K562 (cell line): ENCODE measurements around the gene ANO4. TPM values are rescaled to one million over a fixed set of nuclear protein-coding genes. Genes with fewer than 3 reads are reported as not detected.

ENCODE experiments used
- ATAC-seq: fragments of 200-7000 bp; cut with Tn5 transposase; 3 replicates; pipeline ENCODE4 v1.9.1; 2020; ENCODE audit warnings: moderate library complexity
- BruUV-seq: library from RNA; stranded (reverse); fragments of 400-500 nt; replicated peaks from 2 replicates; lab custom pipeline; 2021; lab: Mats Ljungman, UMichigan
- CTCF ChIA-PET: fragments of 300-600 bp; formaldehyde crosslinking; extraction: SDS; loops from one replicate; lab custom pipeline; 2021; ENCODE audit warnings: low intra/inter-chr PET ratio; lab: Yijun Ruan, JAX
- POLR2A ChIA-PET: fragments of 300-600, 350-650 bp; sonication (Branson Sonifier 250); formaldehyde crosslinking; extraction: SDS; loops from one replicate; lab custom pipeline; 2021; ENCODE audit warnings: antibody characterized with exemption, inconsistent platforms; lab: Yijun Ruan, JAX
- DNase-seq, 4 experiments: peaks; one replicate each; pipeline versions ENCODE4 v3.0.0 to v3.0.0-alpha.2; 2011 to 2018; ENCODE audit warnings: low spot score in 3 of 4, mixed read lengths in 3 of 4; ENCODE audit errors: extremely low read depth in 1 of 4
- FAIRE-seq: peaks from 2 replicates; lab custom pipeline; 2011; peaks lifted over from hg19 to GRCh38; lab: Jason Lieb, UNC
- H2AFZ ChIP-seq: 2 replicates; pipeline ENCODE4 v1.6.0; 2011; ENCODE audit warnings: low read depth, low read length, control low read depth, inconsistent platforms
- H3K27ac ChIP-seq: fragments of 200-600 bp; 3 replicates; pipeline ENCODE4 v1.8.0; 2011; ENCODE audit warnings: low read depth, mild to moderate bottlenecking, control low read depth, inconsistent platforms, low read length, moderate library complexity, mixed read lengths; ENCODE audit errors: extremely low read depth
- H3K27me3 ChIP-seq, 2 experiments: fragments of 300-600 bp in 1 of 2; 2 replicates in 1 of 2; 3 replicates in 1 of 2; pipeline versions ENCODE4 v1.6.0 to v1.8.0; 2011; ENCODE audit warnings: inconsistent platforms in 2 of 2, low read length in 2 of 2, mild to moderate bottlenecking in 1 of 2, mixed read lengths in 1 of 2, moderate library complexity in 1 of 2; ENCODE audit not compliant: control insufficient read depth in 2 of 2, insufficient read depth in 2 of 2
- H3K36me3 ChIP-seq: fragments of 300-600 bp; 3 replicates; pipeline ENCODE4 v1.8.0; 2011; ENCODE audit warnings: mild to moderate bottlenecking, low read length, inconsistent platforms; ENCODE audit not compliant: control insufficient read depth, insufficient read depth
- H3K4me1 ChIP-seq, 2 experiments: fragments of 200-600 bp in 1 of 2; replicated peaks in 1 of 2; 2 replicates in 1 of 2; 3 replicates in 1 of 2; pipeline versions ENCODE4 v1.5.1 to v1.8.0; 2011; ENCODE audit warnings: inconsistent platforms in 2 of 2, low read length in 2 of 2, mild to moderate bottlenecking in 1 of 2, mixed read lengths in 1 of 2, moderate library complexity in 1 of 2; ENCODE audit not compliant: control insufficient read depth in 2 of 2, insufficient read depth in 2 of 2
- H3K4me2 ChIP-seq: 2 replicates; pipeline ENCODE4 v1.6.1; 2011; ENCODE audit warnings: low read length, control low read depth, inconsistent platforms, mixed read lengths; ENCODE audit not compliant: insufficient read depth
- H3K4me3 ChIP-seq: fragments of 200-600 bp; sonication (generic), shearing (Covaris generic); 2 replicates; pipeline ENCODE4 v1.5.1; 2016; ENCODE audit warnings: control low read depth, inconsistent platforms
- H3K79me2 ChIP-seq: fragments of 200-600 bp; 3 replicates; pipeline ENCODE4 v1.8.0; 2011; ENCODE audit warnings: low read length, inconsistent platforms; ENCODE audit not compliant: control insufficient read depth, insufficient read depth
- H3K9ac ChIP-seq, 2 experiments: 2 replicates each; pipeline versions ENCODE4 v1.6.0 to v1.6.1; 2011; ENCODE audit warnings: low read depth in 2 of 2, low read length in 2 of 2, control low read depth in 1 of 2, inconsistent platforms in 1 of 2, mild to moderate bottlenecking in 1 of 2, mixed read lengths in 1 of 2; ENCODE audit not compliant: insufficient read depth in 1 of 2
- H3K9me1 ChIP-seq: one replicate; pipeline ENCODE4 v1.6.0; 2011; ENCODE audit warnings: inconsistent platforms, mild to moderate bottlenecking, low read length, moderate library complexity; ENCODE audit not compliant: control insufficient read depth, insufficient read depth
- H3K9me3 ChIP-seq: replicated peaks from 2 replicates; pipeline ENCODE4 v1.5.1; 2011; ENCODE audit warnings: low read depth, low read length, inconsistent platforms; ENCODE audit not compliant: control insufficient read depth, insufficient read depth
- H4K20me1 ChIP-seq: replicated peaks from 2 replicates; pipeline ENCODE4 v1.6.1; 2011; ENCODE audit warnings: low read length, inconsistent platforms, mixed read lengths; ENCODE audit not compliant: control insufficient read depth, insufficient read depth
- DEAF1 ChIP-seq: fragments of 450-650 bp; formaldehyde crosslinking; IDR thresholded peaks from 2 replicates; pipeline ENCODE4 v1.4.0; 2020; ENCODE audit warnings: mild to moderate bottlenecking, moderate library complexity
- DPF2 ChIP-seq: fragments of 450-650 bp; IDR thresholded peaks from 2 replicates; pipeline ENCODE4 v1.6.1; 2016
- FOXO4 ChIP-seq: fragments of 450-650 bp; formaldehyde crosslinking; IDR thresholded peaks from 2 replicates; pipeline ENCODE4 v1.4.0; 2020; ENCODE audit warnings: mild to moderate bottlenecking, moderate library complexity
- HNRNPL ChIP-seq: fragments of 200-400 bp; formaldehyde crosslinking; IDR thresholded peaks from 2 replicates; pipeline ENCODE4 v1.6.1; 2017; ENCODE audit warnings: low read depth, mild to moderate bottlenecking, low read length
- ILF3 ChIP-seq: fragments of 450-650 bp; IDR thresholded peaks from 2 replicates; pipeline ENCODE4 v1.6.1; 2018; ENCODE audit warnings: antibody characterized with exemption, mild to moderate bottlenecking, moderate library complexity, borderline replicate concordance
- L3MBTL2 ChIP-seq: fragments of 450-650 bp; IDR thresholded peaks from 2 replicates; pipeline ENCODE4 v1.6.1; 2016; ENCODE audit warnings: mild to moderate bottlenecking, moderate library complexity
- MCM5 ChIP-seq: fragments of 450-650 bp; IDR thresholded peaks from 2 replicates; pipeline ENCODE4 v1.6.1; 2016; ENCODE audit warnings: low read depth
- MED1 ChIP-seq: sonication (generic); formaldehyde crosslinking; IDR thresholded peaks from 2 replicates; pipeline ENCODE4 v1.8.1; 2023; ENCODE audit warnings: missing genetic modification reagents, borderline replicate concordance
- MTA2 ChIP-seq: fragments of 450-650 bp; IDR thresholded peaks from 2 replicates; pipeline ENCODE4 v1.6.1; 2016; ENCODE audit warnings: low read depth
- PYGO2 ChIP-seq: fragments of 450-650 bp; IDR thresholded peaks from 2 replicates; pipeline ENCODE4 v1.6.1; 2016; ENCODE audit warnings: mild to moderate bottlenecking, missing genetic modification characterization, moderate library complexity, missing compliant biosample characterization
- SNRNP70 ChIP-seq: fragments of 200-400 bp; formaldehyde crosslinking; optimal IDR thresholded peaks from 2 replicates; pipeline ENCODE3; 2017; ENCODE audit warnings: low read depth, low read length
- SOX6 ChIP-seq: fragments of 450-650 bp; IDR thresholded peaks from 2 replicates; pipeline ENCODE4 v1.6.1; 2014; ENCODE audit warnings: mild to moderate bottlenecking
- UBTF ChIP-seq, 2 experiments: IDR thresholded peaks; 2 replicates each; pipeline ENCODE4 v1.6.1; 2012; ENCODE audit warnings: improper control_type of control experiment in 2 of 2, low read depth in 2 of 2, low read length in 2 of 2, borderline replicate concordance in 1 of 2
- WGBS: fragments of 100-300 bp; shearing (Covaris generic); methylation state at CpG from one replicate; pipeline ENCODE4 v1.1.6; 2016; ENCODE audit warnings: low coverage, mixed read lengths; ENCODE audit not compliant: insufficient coverage; ENCODE audit errors: missing lambda C conversion rate; 5-methylcytosine and 5-hydroxymethylcytosine counted together
- in situ Hi-C: fragments of 300-500 bp; cut with MboI; formaldehyde crosslinking; loops from 4 replicates; pipeline ENCODE4 v1.15.0; 2018; ENCODE audit warnings: inconsistent platforms, mixed read lengths
- intact Hi-C: fragments of 100-400 bp; cut with micrococcal nuclease; formaldehyde crosslinking; loops from 2 replicates; pipeline ENCODE4 v1.14.2; 2022
- polyA plus RNA-seq, 8 experiments: library from polyadenylated mRNA; depleted of rRNA in 4 of 8; stranded (reverse) in 5 of 8; unstranded in 3 of 8; fragments of >200 nt; fragmentation: Nextera tagmentation in 2 of 8; fragmentation: Illumina TruSeq in 1 of 8; extraction: Ambion mirVana in 2 of 8; extraction: Trizol in 1 of 8; gene quantifications; 2 replicates each; pipeline versions ENCODE4 v1.2.1 to v1.2.3, GENCODE V29; 2011 to 2014; ENCODE audit warnings: inconsistent platforms in 1 of 8, missing spikeins in 1 of 8
- total RNA-seq, 7 experiments: library from RNA; depleted of rRNA in 6 of 7; stranded (reverse); fragments of >200 nt in 6 of 7; fragmentation: Illumina TruSeq in 2 of 7; extraction: Trizol in 2 of 7; gene quantifications; 2 replicates each; pipeline versions ENCODE4 v1.2.1 to v1.2.3, GENCODE V29; 2011 to 2021; ENCODE audit warnings: low replicate concordance in 1 of 7
- TF ChIP-seq, protein P1 (sequence below): fragments of 250-450 bp; sonication (Bioruptor Pico); IDR thresholded peaks from 2 replicates; pipeline ENCODE4 v1.5.0; 2022; ENCODE audit warnings: mild to moderate bottlenecking
- TF ChIP-seq, protein P2 (sequence below): sonication (generic); formaldehyde crosslinking; IDR thresholded peaks from 2 replicates; pipeline ENCODE4 v1.8.0; 2022; ENCODE audit warnings: mild to moderate bottlenecking, missing genetic modification reagents

ANO4 gene
- total and polyA plus RNA-seq, 9 of the 15 experiments (the other 6 are each of a cell fraction or from before 2014, with no cell fraction given) = not detected

DNA sequence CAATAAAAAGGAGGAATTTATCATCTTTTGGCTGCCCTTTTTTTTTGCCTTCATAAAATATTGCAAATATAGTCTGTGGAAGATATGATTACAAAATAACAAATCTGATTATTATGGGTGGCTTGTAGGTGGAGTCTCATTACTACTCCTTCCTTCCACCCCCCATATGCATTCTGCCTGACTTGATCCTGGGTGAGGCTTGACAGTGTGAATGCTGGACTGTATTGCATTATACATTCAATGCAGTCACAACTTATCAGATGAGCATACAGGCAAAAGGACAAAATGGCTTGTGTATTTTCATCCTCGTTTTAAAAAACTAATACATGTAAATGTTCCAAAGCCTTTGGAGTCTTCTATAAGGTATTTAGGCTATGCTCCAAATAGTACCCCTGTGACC, 186.3 kb downstream of the ANO4 start:
- H3K9me1 ChIP-seq = no peaks in the 10 kb centered on the region
- H3K9me3 ChIP-seq = no peaks in the 10 kb centered on the region
- ChIA-PET POLR2A (no interaction called here), CTCF (no interaction called here)
- H3K9ac ChIP-seq = no peak overlapping the region
- no peak overlapping the region for H3K27ac ChIP-seq
- H3K79me2 ChIP-seq = no peaks in the 10 kb centered on the region
- no peaks in the 10 kb centered on the region for H4K20me1 ChIP-seq
- ATAC-seq (no peak), FAIRE-seq (no peak), DNase-seq (no peak)
- no TSS peak for BruUV-seq
- H3K4me1 ChIP-seq = no peaks in the 10 kb centered on the region
- in situ Hi-C loops = no loop called here
- intact Hi-C loops = loop anchor here (10.0 kb wide), 1 partner anchor 344 kb away; no protein-coding TSS in a partner anchor
- 0% methylated on average over 1 of the region's 1 CpG for WGBS
- no peaks in the 10 kb centered on the region for H3K36me3 ChIP-seq
- H3K4me2 ChIP-seq = no peak overlapping the region
- H2AFZ ChIP-seq = no peak overlapping the region
- H3K27me3 ChIP-seq = no peaks in the 10 kb centered on the region
- H3K4me3 ChIP-seq = no peak overlapping the region
- TF ChIP-seq UBTF (IDR thresholded peaks at IDR 0.05; ENCODE audit: borderline replicate concordance in 1 of 2, low read depth in 2 of 2, low read length in 2 of 2) = no peak
- TF ChIP-seq PYGO2 (tag) = no peak
- no peak for TF ChIP-seq DPF2
- TF ChIP-seq, protein P1, sequence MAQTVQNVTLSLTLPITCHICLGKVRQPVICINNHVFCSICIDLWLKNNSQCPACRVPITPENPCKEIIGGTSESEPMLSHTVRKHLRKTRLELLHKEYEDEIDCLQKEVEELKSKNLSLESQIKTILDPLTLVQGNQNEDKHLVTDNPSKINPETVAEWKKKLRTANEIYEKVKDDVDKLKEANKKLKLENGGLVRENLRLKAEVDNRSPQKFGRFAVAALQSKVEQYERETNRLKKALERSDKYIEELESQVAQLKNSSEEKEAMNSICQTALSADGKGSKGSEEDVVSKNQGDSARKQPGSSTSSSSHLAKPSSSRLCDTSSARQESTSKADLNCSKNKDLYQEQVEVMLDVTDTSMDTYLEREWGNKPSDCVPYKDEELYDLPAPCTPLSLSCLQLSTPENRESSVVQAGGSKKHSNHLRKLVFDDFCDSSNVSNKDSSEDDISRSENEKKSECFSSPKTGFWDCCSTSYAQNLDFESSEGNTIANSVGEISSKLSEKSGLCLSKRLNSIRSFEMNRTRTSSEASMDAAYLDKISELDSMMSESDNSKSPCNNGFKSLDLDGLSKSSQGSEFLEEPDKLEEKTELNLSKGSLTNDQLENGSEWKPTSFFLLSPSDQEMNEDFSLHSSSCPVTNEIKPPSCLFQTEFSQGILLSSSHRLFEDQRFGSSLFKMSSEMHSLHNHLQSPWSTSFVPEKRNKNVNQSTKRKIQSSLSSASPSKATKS = no peak
- TF ChIP-seq MED1 (CRISPR knock-in tag) = no peak
- no peak for TF ChIP-seq MTA2
- no peak for TF ChIP-seq L3MBTL2
- TF ChIP-seq HNRNPL = no peak
- no peak for TF ChIP-seq SOX6
- no peak for TF ChIP-seq MCM5
- no peak for TF ChIP-seq ILF3
- TF ChIP-seq SNRNP70 = no peak
- TF ChIP-seq DEAF1 (CRISPR knock-in tag) = no peak
- TF ChIP-seq FOXO4 (CRISPR knock-in tag) = no peak
- TF ChIP-seq, protein P2, sequence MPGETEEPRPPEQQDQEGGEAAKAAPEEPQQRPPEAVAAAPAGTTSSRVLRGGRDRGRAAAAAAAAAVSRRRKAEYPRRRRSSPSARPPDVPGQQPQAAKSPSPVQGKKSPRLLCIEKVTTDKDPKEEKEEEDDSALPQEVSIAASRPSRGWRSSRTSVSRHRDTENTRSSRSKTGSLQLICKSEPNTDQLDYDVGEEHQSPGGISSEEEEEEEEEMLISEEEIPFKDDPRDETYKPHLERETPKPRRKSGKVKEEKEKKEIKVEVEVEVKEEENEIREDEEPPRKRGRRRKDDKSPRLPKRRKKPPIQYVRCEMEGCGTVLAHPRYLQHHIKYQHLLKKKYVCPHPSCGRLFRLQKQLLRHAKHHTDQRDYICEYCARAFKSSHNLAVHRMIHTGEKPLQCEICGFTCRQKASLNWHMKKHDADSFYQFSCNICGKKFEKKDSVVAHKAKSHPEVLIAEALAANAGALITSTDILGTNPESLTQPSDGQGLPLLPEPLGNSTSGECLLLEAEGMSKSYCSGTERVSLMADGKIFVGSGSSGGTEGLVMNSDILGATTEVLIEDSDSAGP (CRISPR knock-in tag) = no peak
